ENCODE data around the gene WDPCP. TPM values are rescaled to one million over a fixed set of nuclear protein-coding genes. Genes with fewer than 3 reads are reported as not detected.
"Not testable (repeated sequence)": the region's sequence is repeated elsewhere in the genome, so short reads cannot be mapped to it uniquely, and the experiment has no call there.

The WDPCP gene
- total RNA-seq, 4 donors from 2014 or later = 2.6 to 15.5 (median 10.9) TPM

DNA sequence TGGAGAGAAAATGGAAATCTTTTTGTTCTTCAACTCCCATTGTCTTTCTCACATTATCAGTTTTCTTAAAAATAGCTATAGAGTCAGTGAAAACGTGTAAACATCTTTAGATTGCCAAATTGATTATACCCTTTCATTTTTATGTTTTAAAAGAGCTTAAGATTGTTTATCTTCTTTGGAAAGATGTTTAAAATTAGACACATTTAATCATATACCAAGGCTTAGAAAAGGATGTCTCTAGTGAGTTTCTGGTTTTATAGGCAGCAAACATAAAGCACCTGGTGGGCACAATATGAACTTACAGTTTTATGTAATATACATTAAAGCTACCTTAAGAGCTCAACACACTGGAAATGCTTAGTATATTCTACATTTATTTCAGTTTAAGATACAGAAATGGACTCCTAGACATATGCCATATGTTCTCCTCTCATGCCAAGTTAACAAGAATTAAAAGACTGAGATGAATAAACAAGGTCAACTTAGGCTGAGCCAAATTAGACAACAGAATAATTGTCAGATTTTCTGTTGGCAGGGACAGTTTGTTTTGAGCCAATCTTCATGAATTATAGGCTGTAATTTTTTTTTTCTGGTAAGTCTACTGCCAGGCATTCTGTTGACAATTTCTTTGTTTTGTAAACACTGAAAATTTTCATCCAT is 425.0 kb downstream of the WDPCP start:
- no peak for DNase-seq
- Histone ChIP-seq H3K9me3 (peaks cover 0 to 3% of the 10 kb centered on the region in 2 donors), H3K27me3 (no peaks in the 10 kb centered on the region), H3K36me3 (no peaks in the 10 kb centered on the region), H3K4me3 (no peak overlapping the region), H3K4me1 (no peaks in the 10 kb centered on the region), H3K27ac (no peak overlapping the region)
- intact Hi-C loops (cut with DNase I; ENCODE audit: low total_unique reads) (no loop called here), in situ Hi-C loops (cut with MboI; ENCODE audit: low pct_ligation_motif_present in 1 of 4, low pct_unique_long_range_greater_than_20kb in 1 of 4, low sequenced_read_pairs in 3 of 4) (no loop called here)
- WGBS, 2 donors (ENCODE audit: low coverage in 1 of 2) = 38 to 54% methylated on average over 1 of the region's 1 CpG
- TF ChIP-seq EP300 (IDR thresholded peaks at IDR 0.05; ENCODE audit: low read depth) (no peak), POLR2A (IDR thresholded peaks at IDR 0.05) (no peak), POLR2AphosphoS5 (IDR thresholded peaks at IDR 0.05) (no peak)
- TF ChIP-seq, protein P1, sequence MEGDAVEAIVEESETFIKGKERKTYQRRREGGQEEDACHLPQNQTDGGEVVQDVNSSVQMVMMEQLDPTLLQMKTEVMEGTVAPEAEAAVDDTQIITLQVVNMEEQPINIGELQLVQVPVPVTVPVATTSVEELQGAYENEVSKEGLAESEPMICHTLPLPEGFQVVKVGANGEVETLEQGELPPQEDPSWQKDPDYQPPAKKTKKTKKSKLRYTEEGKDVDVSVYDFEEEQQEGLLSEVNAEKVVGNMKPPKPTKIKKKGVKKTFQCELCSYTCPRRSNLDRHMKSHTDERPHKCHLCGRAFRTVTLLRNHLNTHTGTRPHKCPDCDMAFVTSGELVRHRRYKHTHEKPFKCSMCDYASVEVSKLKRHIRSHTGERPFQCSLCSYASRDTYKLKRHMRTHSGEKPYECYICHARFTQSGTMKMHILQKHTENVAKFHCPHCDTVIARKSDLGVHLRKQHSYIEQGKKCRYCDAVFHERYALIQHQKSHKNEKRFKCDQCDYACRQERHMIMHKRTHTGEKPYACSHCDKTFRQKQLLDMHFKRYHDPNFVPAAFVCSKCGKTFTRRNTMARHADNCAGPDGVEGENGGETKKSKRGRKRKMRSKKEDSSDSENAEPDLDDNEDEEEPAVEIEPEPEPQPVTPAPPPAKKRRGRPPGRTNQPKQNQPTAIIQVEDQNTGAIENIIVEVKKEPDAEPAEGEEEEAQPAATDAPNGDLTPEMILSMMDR (IDR thresholded peaks at IDR 0.05) = no peak

DNA sequence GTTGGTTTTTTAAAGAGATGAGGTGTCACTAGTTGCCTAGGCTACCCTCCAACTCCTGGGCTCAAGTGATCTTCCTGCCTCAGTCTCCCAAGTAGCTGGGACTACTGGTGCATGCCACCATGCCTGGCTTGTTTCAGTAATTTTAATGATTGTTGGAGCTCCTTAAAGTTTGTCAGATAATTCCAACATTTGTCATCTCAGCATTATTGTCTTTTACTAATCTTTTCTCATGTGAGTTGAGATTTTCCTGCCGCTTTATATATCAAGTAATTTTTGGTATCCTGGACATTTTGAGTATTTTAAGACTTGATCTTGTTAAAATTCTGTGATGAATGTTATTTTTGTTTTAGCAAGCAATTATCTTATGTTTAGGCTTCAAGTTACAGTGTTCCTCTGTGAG is 429.0 kb downstream of the WDPCP start:
- DNase-seq = no peak
- no peak overlapping the region for H3K4me3 ChIP-seq
- no peaks in the 10 kb centered on the region for H3K4me1 ChIP-seq
- no peaks in the 10 kb centered on the region for H3K36me3 ChIP-seq
- TF ChIP-seq, protein P1 (IDR thresholded peaks at IDR 0.05) = no peak
- TF ChIP-seq POLR2AphosphoS5 (IDR thresholded peaks at IDR 0.05) (no peak), EP300 (IDR thresholded peaks at IDR 0.05; ENCODE audit: low read depth) (no peak), POLR2A (IDR thresholded peaks at IDR 0.05) (no peak)
- intact Hi-C loops (cut with DNase I; ENCODE audit: low total_unique reads) = no loop called here
- no peaks in the 10 kb centered on the region for H3K9me3 ChIP-seq
- WGBS, 2 donors (ENCODE audit: low coverage in 1 of 2) = 100% methylated on average over 1 of the region's 1 CpG
- H3K27ac ChIP-seq = no peak overlapping the region
- no peaks in the 10 kb centered on the region for H3K27me3 ChIP-seq
- in situ Hi-C loops (cut with MboI; ENCODE audit: low pct_ligation_motif_present in 1 of 4, low pct_unique_long_range_greater_than_20kb in 1 of 4, low sequenced_read_pairs in 3 of 4) = no loop called here

DNA sequence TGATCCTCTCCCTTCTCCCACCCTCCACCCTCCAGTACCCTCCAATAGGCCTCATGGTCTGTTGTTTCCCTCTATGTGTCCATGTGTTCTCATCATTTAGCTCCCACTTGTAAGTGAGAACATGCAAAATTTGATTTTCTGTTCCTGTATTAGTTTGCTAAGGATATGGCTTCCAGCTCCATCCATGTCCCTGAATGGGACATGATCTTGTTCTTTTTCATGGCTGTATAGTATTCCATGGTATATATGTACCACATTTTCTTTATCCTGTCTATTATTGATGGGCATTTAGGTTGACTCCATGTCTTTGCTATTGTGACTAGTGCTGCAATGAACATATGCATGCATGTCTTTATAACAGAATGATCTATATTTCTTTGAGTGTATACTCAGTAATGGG is 451.6 kb downstream of the WDPCP start:
- H3K4me3 ChIP-seq; intact Hi-C loops (cut with DNase I; ENCODE audit: low total_unique reads); DNase-seq; H3K27ac ChIP-seq; in situ Hi-C loops (cut with MboI; ENCODE audit: low pct_ligation_motif_present in 1 of 4, low pct_unique_long_range_greater_than_20kb in 1 of 4, low sequenced_read_pairs in 3 of 4); H3K27me3 ChIP-seq; H3K36me3 ChIP-seq; H3K4me1 ChIP-seq: not testable (repeated sequence)
- H3K9me3 ChIP-seq = peaks cover 9 to 14% of the 10 kb centered on the region in 2 donors

DNA sequence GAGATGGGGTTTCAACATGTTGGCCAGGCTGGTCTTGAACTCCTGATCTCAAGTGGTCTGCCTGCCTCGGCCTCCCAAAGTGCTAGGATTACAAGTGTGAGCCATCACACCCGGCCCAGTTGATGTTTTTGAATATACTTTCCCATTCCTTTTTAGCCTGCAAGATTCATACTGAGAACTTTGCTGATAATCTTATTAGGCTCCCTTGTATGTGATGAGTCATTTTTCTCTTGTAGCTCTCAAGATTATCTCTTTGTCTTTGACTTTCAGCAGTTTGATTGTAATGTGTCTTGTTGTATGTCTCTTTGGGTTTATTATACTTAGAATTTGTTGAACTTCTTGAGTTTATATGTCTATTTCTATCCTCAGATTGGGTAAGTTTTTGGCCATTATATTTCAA is 456.3 kb downstream of the WDPCP start:
- Histone ChIP-seq H3K36me3 (no peaks in the 10 kb centered on the region), H3K4me1 (no peaks in the 10 kb centered on the region), H3K27me3 (no peaks in the 10 kb centered on the region), H3K4me3 (no peak overlapping the region), H3K9me3 (peaks cover 0 to 12% of the 10 kb centered on the region in 2 donors), H3K27ac (no peak overlapping the region)
- DNase-seq = no peak
- intact Hi-C loops (cut with DNase I; ENCODE audit: low total_unique reads) (no loop called here), in situ Hi-C loops (cut with MboI; ENCODE audit: low pct_ligation_motif_present in 1 of 4, low pct_unique_long_range_greater_than_20kb in 1 of 4, low sequenced_read_pairs in 3 of 4) (no loop called here)
- TF ChIP-seq, protein P1 (IDR thresholded peaks at IDR 0.05) = no peak
- no peak for TF ChIP-seq POLR2AphosphoS5 (IDR thresholded peaks at IDR 0.05)
- TF ChIP-seq EP300 (IDR thresholded peaks at IDR 0.05; ENCODE audit: low read depth) = no peak
- TF ChIP-seq POLR2A (IDR thresholded peaks at IDR 0.05) = no peak
- WGBS, 2 donors (ENCODE audit: low coverage in 1 of 2) = 83 to 100% methylated on average over 1 to 2 of the region's 2 CpGs

DNA sequence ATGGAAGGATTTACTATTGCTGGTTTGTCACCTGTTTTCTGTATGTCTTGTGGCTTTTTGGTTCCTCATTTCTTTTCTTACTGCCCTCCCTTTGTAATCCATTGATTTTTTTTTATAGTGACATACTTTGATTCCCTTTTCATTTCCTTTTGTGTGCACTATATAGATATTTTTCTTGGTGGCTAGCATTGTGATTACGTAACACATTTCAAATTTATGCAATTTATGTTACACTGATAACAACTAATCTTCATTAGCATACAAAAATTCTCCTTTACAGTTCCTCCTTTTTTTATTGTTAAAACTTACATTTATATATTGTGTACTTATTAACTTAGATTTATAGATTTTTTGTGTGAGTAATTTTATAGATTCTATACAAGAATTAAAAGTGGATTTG is 457.1 kb downstream of the WDPCP start:
- no peak overlapping the region for H3K27ac ChIP-seq
- H3K4me1 ChIP-seq = no peaks in the 10 kb centered on the region
- no peak overlapping the region for H3K4me3 ChIP-seq
- no peaks in the 10 kb centered on the region for H3K27me3 ChIP-seq
- no peak for TF ChIP-seq POLR2A (IDR thresholded peaks at IDR 0.05)
- TF ChIP-seq EP300 (IDR thresholded peaks at IDR 0.05; ENCODE audit: low read depth) = no peak
- TF ChIP-seq, protein P1 (IDR thresholded peaks at IDR 0.05) = no peak
- TF ChIP-seq POLR2AphosphoS5 (IDR thresholded peaks at IDR 0.05) = no peak
- peaks cover 0 to 5% of the 10 kb centered on the region in 2 donors for H3K9me3 ChIP-seq
- in situ Hi-C loops (cut with MboI; ENCODE audit: low pct_ligation_motif_present in 1 of 4, low pct_unique_long_range_greater_than_20kb in 1 of 4, low sequenced_read_pairs in 3 of 4) = no loop called here
- intact Hi-C loops (cut with DNase I; ENCODE audit: low total_unique reads) = no loop called here
- 93% methylated on average over 1 of the region's 1 CpG for WGBS, 2 donors (ENCODE audit: low coverage in 1 of 2)
- H3K36me3 ChIP-seq = no peaks in the 10 kb centered on the region
- DNase-seq = no peak
